Mononuclear cell (primary cell): ENCODE data around the gene HNF4A. TPM values are rescaled to one million over a fixed set of nuclear protein-coding genes. Genes with fewer than 3 reads are reported as not detected.

Source experiments
- H3K27me3 ChIP-seq: 2 replicates; pipeline ENCODE4 v1.6.0; 2011; ENCODE audit warnings: low read length, control low read depth; ENCODE audit not compliant: insufficient read depth
- H3K4me1 ChIP-seq: 2 replicates; pipeline ENCODE4 v1.5.1; 2011; ENCODE audit warnings: mild to moderate bottlenecking, low read length, control low read depth; ENCODE audit not compliant: insufficient read depth
- H3K4me3 ChIP-seq: 2 replicates; pipeline ENCODE4 v1.5.1; 2011; ENCODE audit warnings: mild to moderate bottlenecking, low read length, moderate library complexity
- H3K9me3 ChIP-seq: 2 replicates; pipeline ENCODE4 v1.5.1; 2011; ENCODE audit warnings: low read depth, mild to moderate bottlenecking, control low read depth, low read length
- total RNA-seq: library from RNA; depleted of rRNA; stranded (reverse); fragments of >200 nt; gene quantifications from one replicate; pipeline ENCODE4 v1.2.3, GENCODE V29; 2012

HNF4A gene
- total RNA-seq, 1 donor = not detected

GRCh38 chr20:44429419-44430269, 74.1 kb downstream of the HNF4A start:
- H3K9me3 ChIP-seq = no peaks in the 10 kb centered on the region
- no peaks in the 10 kb centered on the region for H3K4me1 ChIP-seq
- no peak overlapping the region for H3K4me3 ChIP-seq
- no peaks in the 10 kb centered on the region for H3K27me3 ChIP-seq

GRCh38 chr20:44430270-44431065, 75.0 kb downstream of the HNF4A start:
- H3K27me3 ChIP-seq = no peaks in the 10 kb centered on the region
- H3K4me1 ChIP-seq = no peaks in the 10 kb centered on the region
- H3K9me3 ChIP-seq = no peaks in the 10 kb centered on the region
- no peak overlapping the region for H3K4me3 ChIP-seq

GRCh38 chr20:44431118-44431501, 75.6 kb downstream of the HNF4A start:
- no peaks in the 10 kb centered on the region for H3K4me1 ChIP-seq
- H3K4me3 ChIP-seq = no peak overlapping the region
- no peaks in the 10 kb centered on the region for H3K27me3 ChIP-seq
- no peaks in the 10 kb centered on the region for H3K9me3 ChIP-seq

DNA sequence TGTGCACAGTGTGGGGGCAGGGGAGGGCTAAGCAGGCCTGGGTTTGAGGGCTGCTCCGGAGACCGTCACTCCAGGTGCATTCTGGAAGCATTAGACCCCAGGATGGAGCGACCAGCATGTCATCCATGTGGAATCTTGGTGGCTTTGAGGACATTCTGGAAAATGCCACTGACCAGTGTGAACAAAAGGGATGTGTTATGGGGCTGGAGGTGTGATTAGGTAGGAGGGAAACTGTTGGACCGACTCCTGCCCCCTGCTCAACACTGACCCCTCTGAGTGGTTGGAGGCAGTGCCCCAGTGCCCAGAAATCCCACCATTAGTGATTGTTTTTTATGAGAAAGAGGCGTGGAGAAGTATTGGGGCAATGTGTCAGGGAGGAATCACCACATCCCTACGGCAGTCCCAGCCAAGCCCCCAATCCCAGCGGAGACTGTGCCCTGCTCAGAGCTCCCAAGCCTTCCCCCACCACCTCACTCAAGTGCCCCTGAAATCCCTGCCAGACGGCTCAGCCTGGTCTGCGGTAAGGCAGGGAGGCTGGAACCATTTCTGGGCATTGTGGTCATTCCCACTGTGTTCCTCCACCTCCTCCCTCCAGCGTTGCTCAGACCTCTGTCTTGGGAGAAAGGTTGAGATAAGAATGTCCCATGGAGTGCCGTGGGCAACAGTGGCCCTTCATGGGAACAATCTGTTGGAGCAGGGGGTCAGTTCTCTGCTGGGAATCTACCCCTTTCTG, 76.2 kb downstream of the HNF4A start:
- no peaks in the 10 kb centered on the region for H3K9me3 ChIP-seq
- H3K4me1 ChIP-seq = no peaks in the 10 kb centered on the region
- H3K4me3 ChIP-seq = no peak overlapping the region

GRCh38 chr20:44432618-44433577, 77.4 kb downstream of the HNF4A start:
- no peaks in the 10 kb centered on the region for H3K9me3 ChIP-seq
- H3K4me3 ChIP-seq = no peak overlapping the region
- H3K27me3 ChIP-seq = no peaks in the 10 kb centered on the region
- H3K4me1 ChIP-seq = no peaks in the 10 kb centered on the region

More for the DNA sequence above, 76.2 kb downstream of the HNF4A start:
- no peaks in the 10 kb centered on the region for H3K27me3 ChIP-seq

GRCh38 chr20:44433751-44434538, 78.4 kb downstream of the HNF4A start:
- Histone ChIP-seq H3K9me3 (no peaks in the 10 kb centered on the region), H3K4me1 (no peaks in the 10 kb centered on the region), H3K27me3 (no peaks in the 10 kb centered on the region), H3K4me3 (no peak overlapping the region)

DNA sequence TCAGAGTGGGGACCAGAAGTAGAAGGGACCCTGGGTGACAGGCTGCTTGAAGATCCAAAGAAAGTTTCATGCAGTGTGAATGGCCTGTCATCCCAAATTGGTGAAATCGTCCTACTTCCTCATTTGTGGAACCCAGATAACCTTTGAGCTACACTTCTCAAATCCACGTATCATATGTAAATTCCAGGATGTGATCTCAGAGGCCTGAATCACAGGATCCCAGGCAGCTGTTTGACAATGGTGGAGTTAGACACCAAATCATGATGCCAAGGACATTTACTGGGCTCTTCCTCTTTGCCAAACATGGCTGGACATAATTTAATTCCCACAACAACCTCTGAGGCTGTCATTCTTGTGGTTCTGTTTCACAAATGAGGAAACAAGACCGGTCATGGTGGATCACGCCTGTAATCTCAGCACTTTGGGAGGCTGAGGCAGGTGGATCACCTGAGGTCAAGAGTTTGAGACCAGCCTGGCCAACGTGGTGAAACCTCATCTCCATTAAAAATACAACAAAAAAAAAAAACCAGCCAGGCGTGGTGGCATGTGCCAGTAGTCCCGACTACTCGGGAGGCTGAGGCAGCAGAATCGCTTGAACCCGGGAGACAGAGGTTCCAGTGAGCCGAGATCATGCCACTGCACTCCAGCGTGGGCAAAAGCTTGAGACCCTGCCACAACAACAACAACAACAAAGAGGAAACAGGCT, 80.3 kb downstream of the HNF4A start:
- Histone ChIP-seq H3K9me3 (no peaks in the 10 kb centered on the region), H3K27me3 (no peaks in the 10 kb centered on the region), H3K4me3 (no peak overlapping the region), H3K4me1 (no peaks in the 10 kb centered on the region)

DNA sequence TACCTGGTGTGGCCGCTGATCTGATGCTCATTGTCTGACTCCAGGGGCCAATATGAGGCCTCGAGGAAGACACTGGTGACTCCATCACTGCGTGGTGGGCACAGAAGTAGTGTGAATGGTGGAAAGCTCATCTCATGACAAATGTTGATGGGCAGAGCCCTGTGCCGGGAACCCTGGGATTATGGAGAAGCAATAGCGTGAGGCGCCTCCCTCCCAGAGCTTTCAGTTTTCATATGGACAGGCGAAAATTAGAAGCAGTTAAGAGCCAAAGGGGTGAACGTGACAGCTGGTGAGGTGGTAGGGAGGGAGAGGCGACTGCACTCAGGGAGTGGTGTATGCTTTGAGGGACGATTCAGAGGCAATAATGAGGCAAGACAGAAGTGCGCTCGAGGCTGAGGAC, 80.9 kb downstream of the HNF4A start:
- Histone ChIP-seq H3K9me3 (no peaks in the 10 kb centered on the region), H3K27me3 (no peaks in the 10 kb centered on the region), H3K4me1 (no peaks in the 10 kb centered on the region), H3K4me3 (no peak overlapping the region)

GRCh38 chr20:44437497-44437896, 82.0 kb downstream of the HNF4A start:
- Histone ChIP-seq H3K9me3 (no peaks in the 10 kb centered on the region), H3K4me1 (no peaks in the 10 kb centered on the region), H3K27me3 (no peaks in the 10 kb centered on the region), H3K4me3 (no peak overlapping the region)

GRCh38 chr20:44438782-44439181, 83.3 kb downstream of the HNF4A start:
- Histone ChIP-seq H3K27me3 (no peaks in the 10 kb centered on the region), H3K4me3 (no peak overlapping the region), H3K4me1 (no peaks in the 10 kb centered on the region), H3K9me3 (no peaks in the 10 kb centered on the region)

DNA sequence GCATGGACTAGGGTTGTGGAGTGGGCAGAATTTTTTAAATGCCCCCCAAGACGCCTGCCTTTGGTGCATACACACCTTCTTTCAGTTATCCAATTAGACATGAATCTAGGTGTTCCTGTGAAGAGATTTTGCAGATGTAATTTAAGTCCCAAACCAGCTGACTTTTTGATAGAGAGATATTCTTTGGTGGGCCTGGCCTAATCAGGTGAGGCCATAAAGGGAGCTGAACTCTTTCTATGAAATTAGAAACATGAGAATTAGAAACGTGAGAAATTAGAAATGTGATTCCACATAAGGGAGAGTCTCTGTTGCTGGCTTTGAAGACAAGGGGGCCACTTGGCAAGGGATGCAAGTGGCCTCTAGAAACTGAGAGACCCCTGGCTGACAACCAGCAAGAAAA, 83.8 kb downstream of the HNF4A start:
- Histone ChIP-seq H3K27me3 (no peaks in the 10 kb centered on the region), H3K4me3 (no peak overlapping the region), H3K4me1 (no peaks in the 10 kb centered on the region), H3K9me3 (no peaks in the 10 kb centered on the region)

DNA sequence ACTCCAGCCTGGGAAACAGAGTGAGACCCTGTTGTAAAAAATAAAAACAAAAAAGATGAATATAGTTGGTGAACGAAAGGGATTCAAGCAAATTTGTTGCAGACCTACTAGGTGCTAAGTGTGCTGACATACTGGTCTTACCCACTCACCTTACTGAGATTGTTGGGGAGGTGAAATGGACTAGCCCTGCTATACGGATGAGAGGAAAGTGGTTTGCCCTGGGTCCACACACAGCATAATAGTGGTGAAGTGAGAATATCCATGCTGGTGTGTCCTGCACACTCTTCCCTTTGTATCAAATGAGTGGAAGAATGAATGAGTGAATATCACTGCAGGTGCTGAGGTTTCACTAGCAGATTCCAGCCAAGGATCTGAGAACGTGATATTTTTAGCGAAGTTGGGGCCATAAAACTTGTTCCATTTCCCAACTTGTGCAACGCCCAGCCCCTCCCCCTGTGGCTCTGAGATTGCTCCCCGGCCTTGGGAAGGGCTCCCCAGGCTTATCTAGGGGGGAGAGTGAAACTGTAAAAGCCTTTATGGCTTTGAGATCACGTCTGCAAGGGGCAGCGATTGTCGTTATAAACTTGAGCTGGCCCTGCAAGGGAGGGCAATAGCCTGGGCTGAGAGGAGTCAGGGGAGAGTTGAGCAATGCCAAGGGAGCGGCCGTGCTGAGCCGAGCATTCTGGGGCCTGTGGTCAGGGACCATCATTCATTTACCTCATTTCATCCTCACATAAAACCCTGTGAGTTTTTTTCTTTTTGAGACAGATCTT, 87.0 kb downstream of the HNF4A start:
- no peak overlapping the region for H3K4me3 ChIP-seq
- no peaks in the 10 kb centered on the region for H3K9me3 ChIP-seq
- no peaks in the 10 kb centered on the region for H3K27me3 ChIP-seq
- H3K4me1 ChIP-seq = no peaks in the 10 kb centered on the region
